IMR-90 (cell line): ENCODE measurements around the gene FAAP100. TPM values are rescaled to one million over a fixed set of nuclear protein-coding genes. Genes with fewer than 3 reads are reported as not detected.

Experiments used
- ATAC-seq: fragments of 200-7000 bp; cut with Tn5 transposase; 2 replicates; pipeline ENCODE4 v1.9.1; 2020; ENCODE audit warnings: low read depth, mild to moderate bottlenecking, moderate library complexity
- BruUV-seq: library from RNA; stranded (reverse); fragments of 400-500 nt; replicated peaks from 2 replicates; lab custom pipeline; 2021; lab: Mats Ljungman, UMichigan
- CTCF ChIA-PET: fragments of 300-600 bp; formaldehyde crosslinking; extraction: SDS; loops from one replicate; lab custom pipeline; 2021; ENCODE audit warnings: antibody characterized with exemption; lab: Yijun Ruan, JAX
- POLR2A ChIA-PET: fragments of 300-600 bp; sonication (Branson Sonifier 250); formaldehyde crosslinking; loops from one replicate; lab custom pipeline; 2022; ENCODE audit warnings: antibody characterized with exemption; ENCODE audit not compliant: unreplicated experiment; lab: Charles Lee
- DNase-seq: peaks from one replicate; pipeline ENCODE4 v3.0.0; 2013
- H2AFZ ChIP-seq: replicated peaks from 2 replicates; pipeline ENCODE3; 2013; ENCODE audit warnings: low read length, mild to moderate bottlenecking; ENCODE audit not compliant: poor library complexity
- H2AK5ac ChIP-seq: 2 replicates; pipeline ENCODE4 v1.6.1; 2013; ENCODE audit warnings: low read depth, low read length, inconsistent platforms
- H2AK9ac ChIP-seq: replicated peaks from 2 replicates; pipeline ENCODE3; 2013; ENCODE audit warnings: mild to moderate bottlenecking, low read depth, low read length, moderate library complexity; ENCODE audit not compliant: poor library complexity
- H2BK120ac ChIP-seq: 2 replicates; pipeline ENCODE4 v1.6.1; 2013; ENCODE audit warnings: low read depth, low read length, inconsistent platforms
- H2BK15ac ChIP-seq: 3 replicates; pipeline ENCODE4 v1.6.1; 2013; ENCODE audit warnings: low read depth, low read length, inconsistent platforms
- H2BK20ac ChIP-seq: 2 replicates; pipeline ENCODE4 v1.6.1; 2013; ENCODE audit warnings: low read depth, mild to moderate bottlenecking, inconsistent platforms, low read length, moderate library complexity
- H2BK5ac ChIP-seq: 2 replicates; pipeline ENCODE4 v1.6.1; 2013; ENCODE audit warnings: mild to moderate bottlenecking, low read depth, low read length, inconsistent platforms; ENCODE audit not compliant: poor library complexity, severe bottlenecking
- H3K14ac ChIP-seq: replicated peaks from 2 replicates; pipeline ENCODE4 v1.6.1; 2013; ENCODE audit warnings: low read depth, low read length, inconsistent platforms
- H3K18ac ChIP-seq: 2 replicates; pipeline ENCODE4 v1.6.1; 2013; ENCODE audit warnings: low read depth, low read length, control low read depth
- H3K23ac ChIP-seq: 2 replicates; pipeline ENCODE4 v1.6.1; 2013; ENCODE audit warnings: low read depth, low read length, inconsistent platforms
- H3K27ac ChIP-seq: 2 replicates; pipeline ENCODE4 v1.5.1; 2013; ENCODE audit warnings: mild to moderate bottlenecking, control low read depth, low read length; ENCODE audit not compliant: insufficient read depth
- H3K27me3 ChIP-seq: 2 replicates; pipeline ENCODE4 v1.6.1; 2013; ENCODE audit warnings: low read length; ENCODE audit not compliant: control insufficient read depth, insufficient read depth
- H3K36me3 ChIP-seq: 2 replicates; pipeline ENCODE4 v1.6.1; 2013; ENCODE audit warnings: low read length, mixed read lengths; ENCODE audit not compliant: control insufficient read depth, insufficient read depth
- H3K4ac ChIP-seq: 2 replicates; pipeline ENCODE4 v1.6.1; 2013; ENCODE audit warnings: low read depth, low read length, inconsistent platforms
- H3K4me1 ChIP-seq: 2 replicates; pipeline ENCODE4 v1.6.1; 2013; ENCODE audit warnings: low read length, mixed read lengths; ENCODE audit not compliant: control insufficient read depth, insufficient read depth
- H3K4me2 ChIP-seq: 2 replicates; pipeline ENCODE4 v1.6.1; 2013; ENCODE audit warnings: low read depth, mild to moderate bottlenecking, control low read depth, low read length, moderate library complexity
- H3K4me3 ChIP-seq: 2 replicates; pipeline ENCODE4 v1.5.1; 2013; ENCODE audit warnings: low read depth, mild to moderate bottlenecking, control low read depth, low read length, moderate library complexity; ENCODE audit not compliant: insufficient read depth
- H3K56ac ChIP-seq: 2 replicates; pipeline ENCODE4 v1.6.1; 2013; ENCODE audit warnings: low read length, inconsistent platforms; ENCODE audit not compliant: insufficient read depth; ENCODE audit errors: extremely low read depth
- H3K79me1 ChIP-seq, 2 experiments: 2 replicates each; pipeline ENCODE4 v1.6.1; 2013; ENCODE audit warnings: low read length in 2 of 2, inconsistent platforms in 1 of 2, low read depth in 1 of 2
- H3K9ac ChIP-seq: 2 replicates; pipeline ENCODE4 v1.6.1; 2013; ENCODE audit warnings: low read depth, low read length, control low read depth
- H3K9me1 ChIP-seq: 2 replicates; pipeline ENCODE4 v1.6.1; 2013; ENCODE audit warnings: low read length, inconsistent platforms; ENCODE audit not compliant: insufficient read depth
- H3K9me3 ChIP-seq: 2 replicates; pipeline ENCODE4 v1.6.1; 2013; ENCODE audit warnings: low read length; ENCODE audit not compliant: control insufficient read depth, insufficient read depth
- H4K20me1 ChIP-seq: 2 replicates; pipeline ENCODE4 v1.6.1; 2013; ENCODE audit warnings: low read length, inconsistent platforms; ENCODE audit not compliant: insufficient read depth
- H4K5ac ChIP-seq: 2 replicates; pipeline ENCODE4 v1.6.1; 2013; ENCODE audit warnings: mild to moderate bottlenecking, low read depth, low read length, control low read depth
- H4K8ac ChIP-seq, 2 experiments: 2 replicates each; pipeline ENCODE4 v1.6.1; 2013; ENCODE audit warnings: low read depth in 2 of 2, low read length in 2 of 2, control low read depth in 1 of 2, inconsistent platforms in 1 of 2
- H4K91ac ChIP-seq: 2 replicates; pipeline ENCODE4 v1.6.1; 2013; ENCODE audit warnings: low read depth, low read length, inconsistent platforms; ENCODE audit not compliant: insufficient read depth
- SMC3 ChIP-seq: fragments of 150-350 bp; IDR thresholded peaks from 2 replicates; pipeline ENCODE4 v1.6.1; 2016; ENCODE audit warnings: low read depth, mild to moderate bottlenecking, antibody characterized with exemption, low read length, moderate library complexity
- WGBS, 2 experiments: methylation state at CpG; one replicate each; pipeline versions ENCODE4 v1.1.5 to v1.1.7; 2013; ENCODE audit warnings: missing lambda C conversion rate in 2 of 2; ENCODE audit not compliant: insufficient read length in 1 of 2; ENCODE audit errors: extremely low coverage in 2 of 2; 5-methylcytosine and 5-hydroxymethylcytosine counted together
- dilution Hi-C: fragments of 300-500 bp; cut with HindIII; formaldehyde crosslinking; loops from one replicate; pipeline ENCODE4 v1.14.3; 2018; ENCODE audit warnings: low sequenced_read_pairs; ENCODE audit not compliant: unreplicated experiment
- in situ Hi-C: fragments of 300-500 bp; cut with MboI; formaldehyde crosslinking; loops from 3 replicates; pipeline ENCODE4 v1.14.3; 2019; ENCODE audit warnings: low sequenced_read_pairs, inconsistent platforms, mixed read lengths
- intact Hi-C: fragments of 100-400 bp; cut with micrococcal nuclease; formaldehyde crosslinking; loops from 2 replicates; pipeline ENCODE4 v1.10.0; 2022
- polyA plus RNA-seq, 3 experiments: library from polyadenylated mRNA; depleted of rRNA; stranded (reverse); fragments of >200 nt; gene quantifications; 2 replicates each; pipeline ENCODE4 v1.2.3, GENCODE V29; 2012; ENCODE audit warnings: low replicate concordance in 1 of 3
- total RNA-seq: library from RNA; depleted of rRNA; stranded (reverse); fragments of >200 nt; gene quantifications from 2 replicates; pipeline ENCODE4 v1.2.3, GENCODE V29; 2012

The FAAP100 gene
- total and polyA plus RNA-seq, 2 of the 4 experiments (the other 2 are of a cell fraction): 7.9 to 24.8 TPM

DNA sequence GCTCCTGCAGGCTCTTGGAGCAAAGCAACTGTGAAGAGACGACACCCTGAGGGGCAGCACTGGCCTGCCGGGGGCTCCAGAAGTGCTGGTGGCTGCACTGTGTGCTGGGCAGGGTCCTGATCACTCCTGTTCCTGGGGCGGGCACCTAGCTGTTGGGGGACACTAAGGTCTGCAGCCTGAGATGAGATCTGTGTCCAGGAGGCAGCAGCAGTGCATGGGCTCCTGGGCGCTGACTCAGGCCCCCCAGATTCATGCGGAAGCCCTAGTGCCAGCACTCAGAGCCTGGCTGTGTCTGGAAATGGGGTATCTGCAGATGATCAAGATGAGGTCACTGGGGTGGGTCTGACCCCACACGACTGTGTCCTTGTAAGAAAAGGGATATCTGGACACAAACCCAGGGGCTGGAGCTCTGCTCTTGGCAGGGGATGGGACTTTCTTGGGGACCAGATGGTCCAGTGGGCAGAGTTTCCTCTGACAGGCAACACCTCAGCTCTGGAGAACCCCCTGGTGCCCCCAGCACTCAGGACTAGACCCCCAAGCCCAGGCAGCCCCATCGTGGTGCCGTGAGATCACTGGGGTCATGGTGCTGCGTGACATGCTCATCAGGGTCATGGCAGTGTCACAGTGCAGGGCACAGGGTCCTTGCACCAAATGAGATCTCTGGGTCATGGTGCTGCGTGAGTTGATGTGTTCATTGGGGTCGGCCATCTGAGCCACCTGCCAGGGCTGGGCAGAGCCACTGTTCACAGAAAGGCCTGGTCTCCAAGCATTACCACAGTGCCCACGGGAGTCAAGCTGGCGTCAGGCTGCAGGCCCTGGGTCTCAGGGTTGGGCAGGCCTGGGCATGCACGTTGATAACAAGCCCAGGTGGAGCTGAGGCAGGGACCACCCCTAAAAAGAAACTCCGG lies 9.5 kb downstream of the FAAP100 start:
- ChIA-PET CTCF (no interaction called here), POLR2A (no interaction called here)
- BruUV-seq: no TSS peak
- no peak overlapping the region for H3K4me3 ChIP-seq
- no peak overlapping the region for H2AFZ ChIP-seq
- no peak overlapping the region for H3K4ac ChIP-seq
- no peak overlapping the region for H3K56ac ChIP-seq
- in situ Hi-C loops: no loop called here
- H3K79me1 ChIP-seq: peaks cover 4 to 7% of the 10 kb centered on the region in 2 experiments; a peak in 3 of 4 replicates
- H2BK5ac ChIP-seq: no peak overlapping the region
- no peak overlapping the region for H2AK5ac ChIP-seq
- dilution Hi-C loops: no loop called here
- no peak overlapping the region for H2BK15ac ChIP-seq
- no peaks in the 10 kb centered on the region for H3K9me1 ChIP-seq
- ATAC-seq: no peak
- H4K8ac ChIP-seq: no peak overlapping the region
- intact Hi-C loops: no loop called here
- H3K27ac ChIP-seq: no peak overlapping the region
- no peak overlapping the region for H3K14ac ChIP-seq
- DNase-seq: no peak
- peaks cover 58% of the 10 kb centered on the region for H3K36me3 ChIP-seq
- peaks cover 7% of the 10 kb centered on the region for H4K20me1 ChIP-seq
- TF ChIP-seq SMC3: no peak
- H2AK9ac ChIP-seq: no peak overlapping the region
- H4K5ac ChIP-seq: no peak overlapping the region
- H2BK120ac ChIP-seq: no peak overlapping the region
- H4K91ac ChIP-seq: no peak overlapping the region
- no peak overlapping the region for H3K4me2 ChIP-seq
- H3K9me3 ChIP-seq: no peaks in the 10 kb centered on the region
- no peaks in the 10 kb centered on the region for H3K27me3 ChIP-seq
- H3K4me1 ChIP-seq: no peaks in the 10 kb centered on the region
- H3K23ac ChIP-seq: no peak overlapping the region
- H3K9ac ChIP-seq: no peak overlapping the region
- H2BK20ac ChIP-seq: no peak overlapping the region
- 89% methylated on average over 10 of the region's 15 CpGs; no CpG with 5 or more reads in 1 of the 2 experiments for WGBS, 2 experiments
- H3K18ac ChIP-seq: no peak overlapping the region
